ENCODE data around the gene NBEA. TPM values are rescaled to one million over a fixed set of nuclear protein-coding genes. Genes with fewer than 3 reads are reported as not detected.

The NBEA gene
- total RNA-seq, 1 experiment from 2014 or later, result 0.54 TPM

- no peak for TF ChIP-seq CTCF (IDR thresholded peaks at IDR 0.05; ENCODE audit: insufficient read depth in 1 of 2, low read depth in 1 of 2, low read length in 1 of 2, severe bottlenecking in 1 of 2, unreplicated experiment in 1 of 2)
- BruUV-seq (replicated peaks), result no TSS peak
- Histone ChIP-seq H3K36me3 (ENCODE audit: control insufficient read depth, insufficient read depth, low read length) (no peaks in the 10 kb centered on the region), H3K9me3 (no peaks in the 10 kb centered on the region), H3K4me3 (ENCODE audit: low read depth, low read length) (no peak overlapping the region), H3K27me3 (replicated peaks; ENCODE audit: control insufficient read depth, insufficient read depth, low read length) (no peaks in the 10 kb centered on the region), H3K4me1 (peaks cover 4% of the 10 kb centered on the region; the same call in 1 of the 2 replicates)
- H3K36me3 Mint-ChIP-seq (ENCODE audit: insufficient read depth, unreplicated experiment), result no peaks in the 10 kb centered on the region
- peaks cover 6% of the 10 kb centered on the region for H3K4me1 Mint-ChIP-seq (ENCODE audit: low read depth, unreplicated experiment)
- H3K27me3 Mint-ChIP-seq (ENCODE audit: insufficient read depth, unreplicated experiment), result peaks cover 3% of the 10 kb centered on the region
- H3K4me3 Mint-ChIP-seq (ENCODE audit: unreplicated experiment), result no peak overlapping the region
- no peak overlapping the region for H3K27ac Mint-ChIP-seq (ENCODE audit: unreplicated experiment)
- intact Hi-C loops (cut with micrococcal nuclease; ENCODE audit: unreplicated experiment), result no loop called here
- no peak for DNase-seq
- ChIA-PET POLR2A (no interaction called here), CTCF (no interaction called here)
- no peaks in the 10 kb centered on the region for H3K9me3 Mint-ChIP-seq (ENCODE audit: unreplicated experiment)
These were observed 687.0 kb downstream of the NBEA start for GRCh38 chr13:35629026-35629425.

- Mint-ChIP-seq H3K9me3 (ENCODE audit: unreplicated experiment) (no peaks in the 10 kb centered on the region), H3K36me3 (ENCODE audit: insufficient read depth, unreplicated experiment) (no peaks in the 10 kb centered on the region), H3K4me1 (ENCODE audit: low read depth, unreplicated experiment) (peaks cover 6% of the 10 kb centered on the region), H3K4me3 (ENCODE audit: unreplicated experiment) (no peak overlapping the region), H3K27me3 (ENCODE audit: insufficient read depth, unreplicated experiment) (peaks cover 3% of the 10 kb centered on the region), H3K27ac (ENCODE audit: unreplicated experiment) (no peak overlapping the region)
- no TSS peak for BruUV-seq (replicated peaks)
- H3K4me1 ChIP-seq, result peaks cover 4% of the 10 kb centered on the region; the same call in 1 of the 2 replicates
- DNase-seq, result peak; percentile 72 to 76
- no peaks in the 10 kb centered on the region for H3K27me3 ChIP-seq (replicated peaks; ENCODE audit: control insufficient read depth, insufficient read depth, low read length)
- intact Hi-C loops (cut with micrococcal nuclease; ENCODE audit: unreplicated experiment), result loop anchor here (1.0 kb wide), 2 partner anchors 91 to 159 kb away; no protein-coding TSS in a partner anchor
- no peaks in the 10 kb centered on the region for H3K9me3 ChIP-seq
- H3K4me3 ChIP-seq (ENCODE audit: low read depth, low read length), result no peak overlapping the region
- H3K36me3 ChIP-seq (ENCODE audit: control insufficient read depth, insufficient read depth, low read length), result no peaks in the 10 kb centered on the region
- CTCF ChIA-PET, result interaction anchor here (1.0 kb wide), 1 partner anchor 159 kb away, joined by 3 read pairs; no protein-coding TSS in a partner anchor
- TF ChIP-seq CTCF (IDR thresholded peaks at IDR 0.05; ENCODE audit: insufficient read depth in 1 of 2, low read depth in 1 of 2, low read length in 1 of 2, severe bottlenecking in 1 of 2, unreplicated experiment in 1 of 2), result peak; percentile 76 to 80
- POLR2A ChIA-PET, result no interaction called here
These were observed 688.6 kb downstream of the NBEA start for GRCh38 chr13:35630551-35631275.

- no TSS peak for BruUV-seq (replicated peaks)
- no peak overlapping the region for H3K4me3 Mint-ChIP-seq (ENCODE audit: unreplicated experiment)
- POLR2A ChIA-PET, result no interaction called here
- peaks cover 6% of the 10 kb centered on the region for H3K4me1 Mint-ChIP-seq (ENCODE audit: low read depth, unreplicated experiment)
- Histone ChIP-seq H3K4me1 (peaks cover 4% of the 10 kb centered on the region; the same call in 1 of the 2 replicates), H3K27me3 (replicated peaks; ENCODE audit: control insufficient read depth, insufficient read depth, low read length) (no peaks in the 10 kb centered on the region), H3K9me3 (no peaks in the 10 kb centered on the region), H3K36me3 (ENCODE audit: control insufficient read depth, insufficient read depth, low read length) (no peaks in the 10 kb centered on the region), H3K4me3 (ENCODE audit: low read depth, low read length) (no peak overlapping the region)
- no peaks in the 10 kb centered on the region for H3K9me3 Mint-ChIP-seq (ENCODE audit: unreplicated experiment)
- H3K27me3 Mint-ChIP-seq (ENCODE audit: insufficient read depth, unreplicated experiment), result peaks cover 3% of the 10 kb centered on the region
- intact Hi-C loops (cut with micrococcal nuclease; ENCODE audit: unreplicated experiment), result no loop called here
- no peak for DNase-seq
- no peaks in the 10 kb centered on the region for H3K36me3 Mint-ChIP-seq (ENCODE audit: insufficient read depth, unreplicated experiment)
- CTCF ChIA-PET, result interaction anchor here (0.6 to 1.0 kb wide), 2 partner anchors 91 to 158 kb away, joined by 3 read pairs; no protein-coding TSS in a partner anchor
- H3K27ac Mint-ChIP-seq (ENCODE audit: unreplicated experiment), result no peak overlapping the region
- no peak for TF ChIP-seq CTCF (IDR thresholded peaks at IDR 0.05; ENCODE audit: insufficient read depth in 1 of 2, low read depth in 1 of 2, low read length in 1 of 2, severe bottlenecking in 1 of 2, unreplicated experiment in 1 of 2)
These were observed 689.6 kb downstream of the NBEA start for GRCh38 chr13:35631666-35632065.
